Hepatocyte (in vitro differentiated cells): Measurements from ENCODE around the gene PITPNC1. TPM values are rescaled to one million over a fixed set of nuclear protein-coding genes. Genes with fewer than 3 reads are reported as not detected.

Experiments used
- DNase-seq: peaks from one replicate; pipeline ENCODE4 v3.0.0-alpha.2; 2016; ENCODE audit warnings: low spot score
- H2AFZ ChIP-seq: fragments of 200-600 bp; sonication (generic); 2 replicates; pipeline ENCODE4 v1.6.0; 2016; ENCODE audit warnings: antibody characterized with exemption, mild to moderate bottlenecking
- H3K27ac ChIP-seq: fragments of 200-600 bp; sonication (generic); 2 replicates; pipeline ENCODE4 v1.5.1; 2016; ENCODE audit warnings: mild to moderate bottlenecking
- H3K27me3 ChIP-seq: fragments of 200-600 bp; sonication (generic); 2 replicates; pipeline ENCODE4 v1.6.1; 2016
- H3K36me3 ChIP-seq: fragments of 200-600 bp; sonication (generic); replicated peaks from 2 replicates; pipeline ENCODE4 v1.5.1; 2016; ENCODE audit warnings: low read depth; ENCODE audit not compliant: insufficient read depth
- H3K4me1 ChIP-seq: fragments of 200-600 bp; sonication (generic); 2 replicates; pipeline ENCODE4 v1.5.1; 2016; ENCODE audit warnings: mild to moderate bottlenecking, moderate library complexity; ENCODE audit not compliant: insufficient read depth
- H3K4me2 ChIP-seq: fragments of 200-600 bp; sonication (generic); 2 replicates; pipeline ENCODE4 v1.6.0; 2016
- H3K4me3 ChIP-seq: fragments of 200-600 bp; sonication (generic); 2 replicates; pipeline ENCODE4 v1.5.1; 2016; ENCODE audit warnings: mild to moderate bottlenecking
- H3K79me2 ChIP-seq: fragments of 200-600 bp; sonication (generic); 2 replicates; pipeline ENCODE4 v1.6.0; 2017; ENCODE audit warnings: mild to moderate bottlenecking
- H3K9me2 ChIP-seq: fragments of 200-600 bp; sonication (generic); replicated peaks from 2 replicates; pipeline ENCODE4 v1.6.0; 2017; ENCODE audit warnings: mild to moderate bottlenecking; ENCODE audit not compliant: insufficient read depth
- H3K9me3 ChIP-seq: fragments of 200-600 bp; sonication (generic); 2 replicates; pipeline ENCODE4 v1.5.1; 2016; ENCODE audit warnings: low read depth, mild to moderate bottlenecking
- H4K20me1 ChIP-seq: fragments of 200-600 bp; sonication (generic); 2 replicates; pipeline ENCODE4 v1.6.0; 2016; ENCODE audit warnings: mild to moderate bottlenecking; ENCODE audit not compliant: insufficient read depth, poor library complexity, severe bottlenecking
- CTCF ChIP-seq: fragments of 200-600 bp; sonication (generic); IDR thresholded peaks from 2 replicates; pipeline ENCODE4 v1.5.1; 2016; ENCODE audit warnings: antibody characterized with exemption, mild to moderate bottlenecking; ENCODE audit not compliant: poor library complexity
- EZH2 ChIP-seq: fragments of 200-600 bp; sonication (generic); IDR thresholded peaks from 2 replicates; pipeline ENCODE4 v1.6.1; 2016; ENCODE audit warnings: antibody characterized with exemption, mild to moderate bottlenecking, borderline replicate concordance
- EZH2phosphoT487 ChIP-seq: fragments of 200-600 bp; sonication (generic); IDR thresholded peaks from one replicate; pipeline ENCODE4 v1.6.1; 2018; ENCODE audit warnings: antibody characterized with exemption, mild to moderate bottlenecking, low read depth, moderate library complexity; ENCODE audit not compliant: unreplicated experiment, severe bottlenecking
- WGBS: methylation state at CpG from one replicate; pipeline ENCODE4 v1.1.6; 2016; ENCODE audit warnings: low lambda C conversion rate; ENCODE audit errors: missing lambda C conversion rate; 5-methylcytosine and 5-hydroxymethylcytosine counted together
- polyA plus RNA-seq: library from polyadenylated mRNA; unstranded; fragments of >200 nt; fragmentation: Nextera tagmentation; extraction: Ambion mirVana; gene quantifications from 2 replicates; pipeline ENCODE4 v1.2.1, GENCODE V29; 2016
- total RNA-seq: library from RNA; depleted of rRNA; stranded (reverse); fragments of >200 nt; gene quantifications from 2 replicates; pipeline ENCODE4 v1.2.3, GENCODE V29; 2014

The PITPNC1 gene
- total and polyA plus RNA-seq, 2 experiments from 2014 or later, result 4.6 to 8.1 TPM

- no peak overlapping the region for H3K4me2 ChIP-seq
- H3K9me2 ChIP-seq, result no peaks in the 10 kb centered on the region
- H3K79me2 ChIP-seq, result peaks cover 40% of the 10 kb centered on the region
- no peaks in the 10 kb centered on the region for H3K9me3 ChIP-seq
- H4K20me1 ChIP-seq, result peaks cover 23% of the 10 kb centered on the region
- no peak for TF ChIP-seq EZH2
- no peak for TF ChIP-seq CTCF
- TF ChIP-seq EZH2phosphoT487, result no peak
- no peak overlapping the region for H2AFZ ChIP-seq
- H3K27ac ChIP-seq, result no peak overlapping the region
- 84% methylated on average over 8 of the region's 8 CpGs for WGBS
- H3K27me3 ChIP-seq, result no peaks in the 10 kb centered on the region
- no peak overlapping the region for H3K4me3 ChIP-seq
- H3K36me3 ChIP-seq, result peaks cover 4% of the 10 kb centered on the region
- H3K4me1 ChIP-seq, result no peaks in the 10 kb centered on the region
- DNase-seq, result no peak
Observed at GRCh38 chr17:67353929-67354574, 23.0 kb upstream of the PITPNC1 start.

- 96% methylated on average over 2 of the region's 2 CpGs for WGBS
- peaks cover 4% of the 10 kb centered on the region for H3K36me3 ChIP-seq
- H3K27me3 ChIP-seq, result no peaks in the 10 kb centered on the region
- no peak for DNase-seq
- H2AFZ ChIP-seq, result no peak overlapping the region
- peaks cover 4% of the 10 kb centered on the region for H3K4me1 ChIP-seq
- H3K9me3 ChIP-seq, result no peaks in the 10 kb centered on the region
- no peaks in the 10 kb centered on the region for H3K9me2 ChIP-seq
- no peak overlapping the region for H3K4me2 ChIP-seq
- H3K79me2 ChIP-seq, result peaks cover 86% of the 10 kb centered on the region
- H4K20me1 ChIP-seq, result peaks cover 66% of the 10 kb centered on the region
- no peak overlapping the region for H3K4me3 ChIP-seq
- TF ChIP-seq CTCF, result no peak
- no peak for TF ChIP-seq EZH2
- no peak for TF ChIP-seq EZH2phosphoT487
- H3K27ac ChIP-seq, result no peak overlapping the region
Observed at GRCh38 chr17:67358612-67359011, 18.5 kb upstream of the PITPNC1 start.

- no peak for DNase-seq
- Histone ChIP-seq H3K9me2 (no peaks in the 10 kb centered on the region), H3K27ac (no peak overlapping the region), H4K20me1 (peaks cover 81% of the 10 kb centered on the region), H3K4me2 (no peak overlapping the region), H3K4me3 (no peak overlapping the region), H3K36me3 (peaks cover 3% of the 10 kb centered on the region), H3K27me3 (no peaks in the 10 kb centered on the region), H3K9me3 (no peaks in the 10 kb centered on the region), H2AFZ (no peak overlapping the region), H3K4me1 (peaks cover 20% of the 10 kb centered on the region), H3K79me2 (peaks cover 94% of the 10 kb centered on the region)
- no peak for TF ChIP-seq EZH2phosphoT487
- TF ChIP-seq EZH2, result no peak
- TF ChIP-seq CTCF, result peak; percentile 27
- 80% methylated on average over 8 of the region's 8 CpGs for WGBS
Observed at GRCh38 chr17:67359960-67360791, 16.9 kb upstream of the PITPNC1 start.
